GM21576 (cell line): ENCODE measurements around the gene VPS41.

ENCODE experiments used
- ATAC-seq: cut with Tn5 transposase; IDR thresholded peaks from one replicate; pipeline ENCODE4 v1.9.1; 2021; ENCODE audit warnings: mild to moderate bottlenecking, moderate library complexity; ENCODE audit not compliant: unreplicated experiment

Gene VPS41

GRCh38 chr7:38677981-38678697 is 230.9 kb downstream of the VPS41 start:
- ATAC-seq: no peak

GRCh38 chr7:38675494-38676106 is 233.4 kb downstream of the VPS41 start:
- ATAC-seq: no peak

DNA sequence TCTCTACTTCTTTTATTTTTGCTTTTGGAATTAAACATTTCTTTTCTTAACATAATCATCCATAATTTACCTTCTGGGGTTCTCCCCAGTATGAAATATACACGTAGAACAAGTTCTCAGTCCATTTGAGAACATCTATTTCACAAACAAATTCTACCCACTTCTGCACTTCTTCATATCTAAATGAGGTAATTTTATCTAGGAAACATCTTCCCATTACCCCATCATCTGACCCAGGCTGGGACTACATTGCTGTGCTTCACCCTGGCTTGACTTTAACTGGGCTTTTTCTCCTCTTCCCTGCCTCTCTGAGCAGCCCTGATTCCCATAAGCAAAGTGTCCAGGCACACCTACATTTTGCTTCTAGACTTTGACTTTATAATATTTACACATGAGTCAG is 234.5 kb downstream of the VPS41 start:
- no peak for ATAC-seq

DNA sequence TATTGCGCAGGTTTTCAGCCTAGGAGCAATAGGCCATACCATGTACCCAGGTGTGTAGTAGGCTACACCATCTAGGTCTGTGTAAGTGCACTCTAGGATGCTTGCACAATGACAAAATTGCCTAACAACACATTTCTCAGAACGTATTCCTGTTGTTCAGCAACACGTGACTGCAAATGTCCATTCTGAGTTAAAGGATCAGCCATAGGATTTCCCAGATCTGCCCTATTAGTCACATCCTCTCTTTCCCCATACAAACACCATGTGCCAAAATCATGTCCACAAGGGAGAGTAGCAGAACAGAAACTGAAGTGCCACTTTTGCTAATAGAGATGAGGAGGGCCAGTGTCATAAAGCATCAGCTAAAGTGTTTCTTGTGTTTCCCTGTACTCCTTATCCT is 235.2 kb downstream of the VPS41 start:
- ATAC-seq: no peak
